OCI-LY7 (cell line): ENCODE data around the gene ANKS1A.

ENCODE experiments used
- EZH2phosphoT487 ChIP-seq: fragments of 200-600 bp; sonication (generic); IDR thresholded peaks from 2 replicates; pipeline ENCODE4 v1.6.1; 2018; ENCODE audit warnings: low read depth, borderline replicate concordance, mild to moderate bottlenecking, mixed run types, antibody characterized with exemption, low read length, moderate library complexity, mixed read lengths
- TF ChIP-seq, protein P1 (sequence below): fragments of 200-600 bp; sonication (generic); conservative IDR thresholded peaks from 2 replicates; pipeline ENCODE4 v1.5.1; 2014; ENCODE audit warnings: mild to moderate bottlenecking, antibody characterized with exemption, low read length, moderate library complexity, mixed read lengths

GRCh38 chr6:34928695-34929094 lies 39.6 kb downstream of the ANKS1A start:
- TF ChIP-seq EZH2phosphoT487 = no peak
- TF ChIP-seq, protein P1, sequence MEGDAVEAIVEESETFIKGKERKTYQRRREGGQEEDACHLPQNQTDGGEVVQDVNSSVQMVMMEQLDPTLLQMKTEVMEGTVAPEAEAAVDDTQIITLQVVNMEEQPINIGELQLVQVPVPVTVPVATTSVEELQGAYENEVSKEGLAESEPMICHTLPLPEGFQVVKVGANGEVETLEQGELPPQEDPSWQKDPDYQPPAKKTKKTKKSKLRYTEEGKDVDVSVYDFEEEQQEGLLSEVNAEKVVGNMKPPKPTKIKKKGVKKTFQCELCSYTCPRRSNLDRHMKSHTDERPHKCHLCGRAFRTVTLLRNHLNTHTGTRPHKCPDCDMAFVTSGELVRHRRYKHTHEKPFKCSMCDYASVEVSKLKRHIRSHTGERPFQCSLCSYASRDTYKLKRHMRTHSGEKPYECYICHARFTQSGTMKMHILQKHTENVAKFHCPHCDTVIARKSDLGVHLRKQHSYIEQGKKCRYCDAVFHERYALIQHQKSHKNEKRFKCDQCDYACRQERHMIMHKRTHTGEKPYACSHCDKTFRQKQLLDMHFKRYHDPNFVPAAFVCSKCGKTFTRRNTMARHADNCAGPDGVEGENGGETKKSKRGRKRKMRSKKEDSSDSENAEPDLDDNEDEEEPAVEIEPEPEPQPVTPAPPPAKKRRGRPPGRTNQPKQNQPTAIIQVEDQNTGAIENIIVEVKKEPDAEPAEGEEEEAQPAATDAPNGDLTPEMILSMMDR = no peak
